Stimulated activated CD8-positive, alpha-beta memory T cell treated with anti-CD3 and anti-CD28 coated beads, Interleukin-15, amount 100 ng/mL, for 1 hour (primary cell): ENCODE results near the gene ACP2.
A peak's percentile ranks its signal among the peaks of the same experiment; 100 is the strongest.

Experiments
- DNase-seq: peaks from one replicate; pipeline ENCODE4 v3.0.0-alpha.2; 2020; ENCODE audit warnings: low read depth

ACP2 gene, protein sequence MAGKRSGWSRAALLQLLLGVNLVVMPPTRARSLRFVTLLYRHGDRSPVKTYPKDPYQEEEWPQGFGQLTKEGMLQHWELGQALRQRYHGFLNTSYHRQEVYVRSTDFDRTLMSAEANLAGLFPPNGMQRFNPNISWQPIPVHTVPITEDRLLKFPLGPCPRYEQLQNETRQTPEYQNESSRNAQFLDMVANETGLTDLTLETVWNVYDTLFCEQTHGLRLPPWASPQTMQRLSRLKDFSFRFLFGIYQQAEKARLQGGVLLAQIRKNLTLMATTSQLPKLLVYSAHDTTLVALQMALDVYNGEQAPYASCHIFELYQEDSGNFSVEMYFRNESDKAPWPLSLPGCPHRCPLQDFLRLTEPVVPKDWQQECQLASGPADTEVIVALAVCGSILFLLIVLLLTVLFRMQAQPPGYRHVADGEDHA

DNA sequence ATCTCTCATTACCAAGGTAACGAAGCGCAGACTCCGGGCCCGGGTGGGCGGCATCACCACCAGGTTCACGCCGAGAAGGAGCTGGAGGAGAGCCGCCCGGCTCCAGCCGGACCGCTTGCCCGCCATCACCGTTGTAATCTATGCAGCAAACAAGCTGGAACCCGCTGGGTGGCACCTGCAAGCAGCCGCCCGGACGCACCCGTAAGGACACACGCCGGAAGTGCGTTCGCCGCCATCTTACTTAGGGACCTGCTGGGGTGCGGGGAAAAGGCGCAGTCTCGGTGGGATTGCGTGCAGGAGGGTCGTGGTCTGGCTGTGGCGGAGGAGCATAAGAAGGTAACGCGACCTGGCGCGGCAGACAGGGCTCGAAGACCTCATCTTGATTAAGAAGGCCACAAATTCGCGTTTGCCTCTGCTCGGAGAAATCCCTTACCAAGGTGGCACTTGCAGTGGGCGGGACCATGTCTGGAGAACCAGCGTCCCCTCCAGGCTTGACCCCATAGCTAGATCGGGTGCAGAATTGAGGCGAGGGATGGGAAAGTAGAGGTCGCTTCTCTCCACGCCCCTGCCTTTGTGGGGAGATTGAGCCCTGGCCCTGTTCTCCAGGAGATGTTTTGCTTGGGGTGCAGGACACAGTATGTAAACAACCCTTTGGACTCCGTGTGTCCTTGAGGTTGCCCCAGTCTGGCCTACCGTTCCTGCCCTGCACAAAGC is at the start of gene ACP2:
TSS of gene ACP2 (minus strand) at position 151 of the 714 bp plus-strand sequence. CDS start at position 126, 25 bp downstream.
- peak; percentile 69 for DNase-seq

GRCh38 chr11:47296045-47296444 is 47.4 kb upstream of the ACP2 start:
- DNase-seq = no peak

DNA sequence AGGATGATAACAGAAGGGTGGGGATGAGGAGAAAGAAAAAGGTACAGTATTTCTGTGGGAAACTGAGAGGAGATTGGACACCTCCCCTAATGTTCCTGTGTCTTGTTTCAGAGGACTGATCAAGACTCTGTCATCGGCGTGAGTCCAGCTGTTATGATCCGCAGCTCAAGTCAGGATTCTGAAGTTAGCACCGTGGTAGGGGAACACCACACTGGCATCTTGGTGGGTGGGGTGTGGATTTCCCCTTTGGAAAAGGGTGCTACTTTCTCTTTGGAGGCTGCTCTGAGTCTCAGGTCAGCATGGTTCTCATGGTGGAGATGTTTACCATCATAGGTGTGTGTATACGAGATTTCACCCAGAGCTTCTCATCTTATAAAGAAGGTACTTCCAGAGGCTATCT is 46.8 kb upstream of the ACP2 start:
- no peak for DNase-seq

DNA sequence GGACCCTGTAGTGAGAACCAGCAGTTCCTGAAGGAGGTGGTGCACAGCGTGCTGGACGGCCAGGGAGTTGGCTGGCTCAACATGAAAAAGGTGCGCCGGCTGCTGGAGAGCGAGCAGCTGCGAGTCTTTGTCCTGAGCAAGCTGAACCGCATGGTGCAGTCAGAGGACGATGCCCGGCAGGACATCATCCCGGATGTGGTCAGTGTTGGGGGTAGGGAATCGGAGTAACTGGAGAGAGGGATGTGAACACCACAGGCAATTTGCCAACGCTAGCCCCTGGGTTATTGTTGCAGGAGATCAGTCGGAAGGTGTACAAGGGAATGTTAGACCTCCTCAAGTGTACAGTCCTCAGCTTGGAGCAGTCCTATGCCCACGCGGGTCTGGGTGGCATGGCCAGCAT is 41.2 kb upstream of the ACP2 start:
- DNase-seq = no peak

GRCh38 chr11:47288066-47288465 is 39.5 kb upstream of the ACP2 start:
- DNase-seq = no peak

- DNase-seq = no peak
Measured at GRCh38 chr11:47285969-47286770, 37.6 kb upstream of the ACP2 start.

GRCh38 chr11:47284151-47284550 is 35.5 kb upstream of the ACP2 start:
- DNase-seq = no peak

DNA sequence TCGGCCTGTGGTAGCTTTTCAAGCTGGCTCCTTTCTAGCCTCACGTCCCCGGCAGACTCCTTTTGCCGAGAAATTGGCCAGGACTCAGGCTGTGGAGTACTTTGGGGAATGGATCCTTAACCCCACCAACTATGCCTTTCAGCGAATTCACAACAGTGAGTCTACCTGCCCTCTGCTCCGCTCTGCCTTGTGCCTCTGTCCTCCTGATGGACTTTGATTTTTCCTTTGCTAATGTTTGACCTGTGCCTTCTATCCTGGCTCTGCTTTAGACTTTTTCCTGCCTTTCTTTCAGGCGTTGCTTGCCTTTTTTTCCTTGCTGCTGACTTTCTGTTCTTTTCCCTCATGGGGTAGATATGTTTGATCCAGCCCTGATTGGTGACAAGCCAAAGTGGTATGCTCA is 33.8 kb upstream of the ACP2 start:
- no peak for DNase-seq

- DNase-seq = no peak
Measured at GRCh38 chr11:47280860-47281259, 32.2 kb upstream of the ACP2 start.

GRCh38 chr11:47280099-47280498 is 31.5 kb upstream of the ACP2 start:
- DNase-seq = no peak

- no peak for DNase-seq
Measured at GRCh38 chr11:47278769-47279168, 30.2 kb upstream of the ACP2 start.

DNA sequence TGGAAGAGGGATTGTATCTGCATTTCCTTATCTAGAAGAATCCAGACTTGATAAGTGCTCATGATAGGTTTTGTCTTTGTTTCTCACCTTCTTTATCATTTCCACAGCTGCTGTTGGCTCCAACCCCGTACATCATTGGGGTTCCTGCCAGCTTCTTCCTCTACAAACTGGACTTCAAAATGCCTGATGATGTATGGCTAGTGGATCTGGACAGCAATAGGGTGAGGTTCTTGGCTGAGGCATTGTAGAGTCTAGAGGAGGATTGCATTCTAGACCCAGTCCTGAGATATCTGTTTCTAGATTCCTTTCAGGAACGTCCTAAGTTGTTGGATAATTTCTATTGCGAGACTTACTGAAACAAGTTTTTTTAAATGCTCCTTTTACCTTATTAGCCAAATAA is 29.4 kb upstream of the ACP2 start:
- no peak for DNase-seq

- DNase-seq = no peak
Measured at GRCh38 chr11:47276923-47277322, 28.3 kb upstream of the ACP2 start.

- no peak for DNase-seq
Measured at GRCh38 chr11:47274495-47275235, 26.1 kb upstream of the ACP2 start.

GRCh38 chr11:47272706-47273105 is 24.1 kb upstream of the ACP2 start:
- DNase-seq = no peak

- DNase-seq = no peak
Measured at GRCh38 chr11:47271961-47272661, 23.5 kb upstream of the ACP2 start.

DNA sequence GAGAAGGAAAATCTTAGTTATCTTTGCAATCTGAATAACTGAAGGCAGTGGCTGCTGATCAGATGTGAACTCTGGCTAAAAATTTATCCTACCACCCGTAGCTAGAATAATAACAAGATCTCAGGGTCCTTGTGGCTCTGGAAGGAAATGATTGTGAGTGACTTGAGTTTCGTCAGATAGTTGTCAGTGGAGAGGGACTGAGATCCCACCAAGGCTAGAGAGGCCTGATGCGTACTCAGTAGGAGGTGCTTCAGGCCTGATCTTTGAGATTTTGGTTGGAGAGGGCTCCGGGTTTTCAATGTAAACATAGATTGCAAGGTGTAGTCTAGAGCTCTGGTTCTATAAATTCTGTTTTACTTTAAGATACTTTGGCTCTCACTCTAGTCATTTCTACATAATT is 22.7 kb upstream of the ACP2 start:
- DNase-seq = no peak

DNA sequence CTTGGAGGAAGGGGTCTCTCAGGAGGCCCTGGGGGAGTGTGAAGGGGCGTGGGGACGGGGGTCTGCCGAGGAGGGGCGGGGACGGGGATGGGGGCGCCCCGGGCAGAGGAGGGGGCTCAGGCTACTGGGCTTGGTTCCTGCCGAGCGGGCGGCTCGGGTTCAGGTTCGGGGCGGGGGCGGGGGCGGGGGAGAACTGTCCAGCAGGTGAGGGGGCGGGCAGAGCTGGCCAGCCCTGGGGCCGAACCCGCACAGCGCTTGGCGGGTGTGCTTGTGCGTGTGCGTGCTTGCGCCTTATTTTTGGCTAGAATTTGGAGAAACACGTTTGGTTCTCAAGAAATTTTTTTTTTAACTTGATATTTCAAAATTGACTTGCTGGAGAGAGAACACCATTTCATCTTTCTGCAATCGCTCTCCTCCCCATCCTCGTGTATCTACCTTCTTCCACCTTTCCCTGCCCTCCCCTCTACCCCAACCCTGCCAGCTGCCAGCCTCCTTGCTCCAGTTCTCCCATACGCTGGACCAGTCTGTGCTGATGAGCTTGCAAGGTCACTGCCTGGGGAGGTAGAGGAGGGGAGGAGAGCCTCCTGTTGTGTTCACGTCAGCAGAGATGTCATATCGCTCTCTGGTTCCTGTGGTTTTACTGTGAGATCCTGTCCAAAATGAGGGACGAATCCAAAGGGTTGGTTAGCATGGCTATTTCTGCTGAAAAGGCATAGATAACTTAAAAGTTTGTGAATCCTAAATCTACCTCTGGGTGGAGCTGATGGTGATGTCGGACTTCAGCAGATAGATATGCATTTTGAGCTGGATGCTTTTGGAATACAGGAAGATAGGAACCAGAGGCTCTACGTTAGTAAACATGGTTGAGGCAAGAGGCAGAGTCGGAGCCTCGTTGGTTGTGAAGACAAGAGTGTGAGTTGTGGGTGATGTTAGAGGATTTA is 22.0 kb upstream of the ACP2 start:
- no peak for DNase-seq

GRCh38 chr11:47269829-47270305 is 21.3 kb upstream of the ACP2 start, which contains the start of gene MADD:
Gene MADD, plus strand, starts transcription at chr11:47270133.
- DNase-seq = peak; percentile 80
